Stimulated activated CD8-positive, alpha-beta memory T cell treated with anti-CD3 and anti-CD28 coated beads, Interleukin-12 subunit alpha, Interleukin-12 subunit beta, amount 100 ng/mL, for 24 hours (primary cell): ENCODE data around the gene RSPH1.

Source experiments
- DNase-seq: peaks from one replicate; pipeline ENCODE4 v3.0.0-alpha.2; 2020; ENCODE audit errors: extremely low read depth

RSPH1 gene

GRCh38 chr21:42448686-42449085 lies 47.3 kb downstream of the RSPH1 start:
- no peak for DNase-seq

GRCh38 chr21:42447732-42448131 lies 48.3 kb downstream of the RSPH1 start:
- no peak for DNase-seq

- DNase-seq: no peak
Observed at GRCh38 chr21:42447182-42447581, 48.8 kb downstream of the RSPH1 start.

DNA sequence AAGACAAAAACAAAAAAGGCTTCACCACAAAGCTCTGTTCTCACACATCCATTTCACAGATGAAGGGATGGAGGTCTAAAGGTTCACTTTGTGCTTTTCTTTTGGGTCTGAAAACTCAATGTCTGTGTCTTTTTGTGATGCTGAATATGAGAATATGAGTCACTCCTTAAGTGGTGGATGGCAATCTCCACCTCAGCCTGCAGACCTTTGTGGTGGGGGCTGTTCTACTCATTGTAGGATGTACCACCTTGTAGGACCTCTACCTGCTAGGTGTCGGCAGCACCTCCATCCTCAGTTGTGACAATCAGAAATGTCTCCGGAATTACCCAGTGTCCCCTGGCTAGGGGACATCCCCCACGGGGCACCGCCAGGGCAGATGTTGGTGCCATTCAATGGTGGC lies 49.5 kb downstream of the RSPH1 start:
- no peak for DNase-seq

DNA sequence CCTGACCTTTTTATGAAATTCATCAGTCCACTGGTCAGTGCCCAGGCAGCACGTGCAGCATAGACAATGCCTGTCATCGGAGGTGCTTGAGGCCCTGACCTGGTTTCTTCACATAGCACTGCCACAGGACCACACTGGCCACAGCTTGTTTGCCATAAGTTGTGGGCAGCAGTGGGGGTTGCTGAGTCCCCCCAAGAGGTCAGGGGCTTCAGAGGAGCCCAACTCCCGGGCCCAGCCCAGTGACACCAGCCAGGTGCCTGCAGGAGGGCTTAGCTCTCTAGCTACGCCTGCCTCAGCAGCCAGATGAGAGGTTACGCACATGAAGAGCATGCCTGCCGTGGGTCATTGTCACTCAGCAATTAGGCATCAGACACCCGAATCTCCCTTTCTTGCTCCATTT lies 50.7 kb downstream of the RSPH1 start:
- no peak for DNase-seq

DNA sequence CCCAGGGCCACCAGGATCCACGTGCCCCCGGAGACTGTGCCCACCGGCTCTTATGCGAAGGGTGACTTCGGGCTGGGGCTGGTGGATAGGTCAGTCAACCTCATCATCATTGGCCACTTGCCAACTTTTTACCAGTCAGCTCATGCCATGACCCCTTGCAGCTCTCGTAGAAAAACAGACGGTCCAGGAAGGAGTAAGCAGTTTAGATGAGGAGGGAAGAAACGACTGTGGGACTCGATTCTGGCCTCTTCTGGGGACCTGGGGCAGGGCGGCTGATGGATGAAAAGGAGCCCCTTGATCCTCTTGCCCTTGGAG lies 51.3 kb downstream of the RSPH1 start:
- no peak for DNase-seq

- no peak for DNase-seq
Observed at GRCh38 chr21:42443876-42444744, 51.9 kb downstream of the RSPH1 start.

DNA sequence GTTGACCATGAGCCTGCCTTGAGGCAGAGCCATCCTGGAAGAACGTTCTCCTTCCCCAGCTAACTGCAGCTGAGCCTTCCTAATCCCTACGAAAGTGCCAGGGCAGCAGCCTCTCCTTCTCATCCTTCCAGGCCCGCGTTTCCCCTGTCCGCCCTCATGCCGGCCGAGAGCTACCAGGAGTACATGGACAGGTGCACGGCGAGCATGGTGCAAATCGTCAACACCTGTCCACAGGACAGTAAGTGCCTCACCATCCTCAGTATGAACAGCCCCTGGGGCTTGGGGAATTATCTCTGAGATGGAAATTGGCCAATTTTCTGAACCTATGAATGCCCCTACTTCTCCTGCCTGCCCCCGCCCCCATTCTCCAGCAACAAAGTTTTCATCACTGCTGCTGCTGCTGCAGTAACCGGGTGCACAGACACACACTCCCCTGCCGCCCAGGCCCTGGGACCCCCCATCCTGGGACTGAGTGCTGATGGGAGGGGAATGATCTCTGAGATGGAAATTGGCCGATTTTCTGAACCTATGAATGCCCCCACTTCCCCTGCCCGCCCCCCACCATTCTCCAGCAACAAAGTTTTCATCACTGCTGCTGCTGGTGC lies 52.7 kb downstream of the RSPH1 start:
- DNase-seq: no peak

DNA sequence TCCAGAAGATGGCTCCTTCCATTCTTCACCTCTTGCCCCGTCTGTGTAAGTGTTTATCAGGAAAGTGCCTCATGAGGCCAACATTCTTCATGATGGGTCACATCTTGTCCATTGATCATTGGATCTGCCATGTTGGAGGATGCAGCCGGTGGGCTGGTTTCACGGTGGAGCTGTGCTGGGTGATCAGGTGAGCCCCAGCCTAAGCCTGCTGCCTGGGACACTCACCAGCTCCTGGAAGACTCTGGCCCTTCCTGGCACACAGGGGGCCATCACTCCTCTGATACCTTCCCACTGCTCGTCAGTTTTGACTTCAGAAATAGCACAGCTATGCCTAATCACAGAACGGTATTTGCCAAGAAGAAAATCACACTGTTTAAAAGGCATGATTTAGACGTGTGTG lies 54.1 kb downstream of the RSPH1 start:
- no peak for DNase-seq

- DNase-seq: no peak
Observed at GRCh38 chr21:42440187-42440792, 55.7 kb downstream of the RSPH1 start.

GRCh38 chr21:42439284-42440186 lies 56.5 kb downstream of the RSPH1 start:
- DNase-seq: no peak

DNA sequence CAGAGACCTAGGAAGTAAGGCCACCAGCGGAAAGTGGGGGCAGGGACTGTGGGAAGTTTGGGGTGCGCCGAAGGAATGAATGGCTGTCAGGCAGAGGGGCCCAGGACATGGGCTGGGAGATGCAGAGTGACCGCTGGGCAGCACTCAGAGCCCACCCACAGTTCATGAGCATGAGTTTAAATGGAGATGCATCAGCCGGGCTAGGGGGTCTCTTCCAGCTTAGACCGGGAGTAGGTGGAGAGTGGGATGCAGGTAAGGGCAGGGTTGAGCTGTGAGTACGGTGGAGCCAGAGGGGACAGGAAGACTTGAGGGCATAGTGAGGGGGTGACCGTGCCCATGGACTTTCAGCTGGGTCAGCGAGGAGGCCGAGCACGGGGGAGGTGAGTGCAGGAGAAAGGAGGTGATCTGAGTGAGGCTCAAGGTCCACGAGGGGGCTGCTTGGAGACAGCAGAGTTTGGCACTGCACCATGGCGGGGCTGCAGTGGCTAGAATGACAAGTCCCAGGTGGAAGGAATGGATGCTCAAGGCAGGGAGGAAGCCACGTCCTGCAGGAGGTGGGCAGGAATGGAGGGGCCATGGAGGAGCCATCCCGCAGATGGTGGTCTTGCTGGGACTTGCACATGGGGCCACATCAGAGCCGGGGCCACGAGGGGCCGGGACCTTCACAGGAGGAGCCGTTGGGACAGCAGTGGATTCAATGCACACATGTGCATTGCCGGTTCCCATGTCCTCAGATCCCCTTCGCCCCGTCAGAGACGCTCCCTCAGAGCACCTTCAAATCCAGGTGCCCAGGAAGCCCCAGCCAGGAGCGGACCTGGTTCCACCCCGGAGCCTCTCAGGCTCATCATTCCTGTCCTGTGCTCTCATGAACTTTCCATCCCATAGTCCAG lies 57.5 kb downstream of the RSPH1 start:
- DNase-seq: no peak

- DNase-seq: no peak
Observed at GRCh38 chr21:42437786-42438185, 58.2 kb downstream of the RSPH1 start.

DNA sequence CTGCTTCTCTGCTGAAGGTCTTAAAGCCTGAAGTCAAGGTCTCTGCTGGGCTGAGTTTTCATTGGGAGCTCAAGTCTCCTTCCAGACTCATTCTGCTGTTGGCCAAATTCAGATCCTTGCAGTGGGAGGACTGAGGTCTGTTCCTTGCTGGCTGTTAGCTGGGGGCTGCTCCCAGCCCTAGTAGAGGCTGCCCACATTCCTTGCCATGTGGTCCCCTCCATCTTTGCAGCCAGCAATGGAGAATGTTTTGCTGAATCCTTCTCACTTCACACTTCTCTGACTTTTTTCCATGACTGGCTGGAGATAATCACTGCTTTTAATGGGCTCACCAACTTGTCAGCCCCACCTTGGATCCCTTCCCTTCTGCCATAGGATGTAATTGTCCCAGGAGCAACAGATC lies 59.1 kb downstream of the RSPH1 start:
- no peak for DNase-seq

DNA sequence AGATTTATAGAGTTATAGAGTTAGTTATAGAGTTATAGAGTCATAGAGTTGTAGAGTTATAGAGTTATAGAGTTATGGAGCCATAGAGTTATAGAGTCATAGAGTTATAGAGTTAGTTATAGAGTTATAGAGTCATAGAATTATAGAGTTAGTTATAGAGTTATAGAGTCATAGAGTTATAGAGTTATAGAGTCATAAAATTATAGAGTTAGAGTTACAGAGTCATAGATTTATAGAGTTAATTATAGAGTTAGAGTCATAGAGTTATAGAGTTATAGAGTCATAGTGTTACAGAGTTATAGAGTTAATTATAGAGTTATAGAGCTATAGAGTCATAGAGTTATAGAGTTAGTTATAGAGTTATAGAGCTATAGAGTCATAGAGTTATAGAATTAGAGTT lies 60.2 kb downstream of the RSPH1 start:
- no peak for DNase-seq

- DNase-seq: no peak
Observed at GRCh38 chr21:42435401-42435800, 60.6 kb downstream of the RSPH1 start.

DNA sequence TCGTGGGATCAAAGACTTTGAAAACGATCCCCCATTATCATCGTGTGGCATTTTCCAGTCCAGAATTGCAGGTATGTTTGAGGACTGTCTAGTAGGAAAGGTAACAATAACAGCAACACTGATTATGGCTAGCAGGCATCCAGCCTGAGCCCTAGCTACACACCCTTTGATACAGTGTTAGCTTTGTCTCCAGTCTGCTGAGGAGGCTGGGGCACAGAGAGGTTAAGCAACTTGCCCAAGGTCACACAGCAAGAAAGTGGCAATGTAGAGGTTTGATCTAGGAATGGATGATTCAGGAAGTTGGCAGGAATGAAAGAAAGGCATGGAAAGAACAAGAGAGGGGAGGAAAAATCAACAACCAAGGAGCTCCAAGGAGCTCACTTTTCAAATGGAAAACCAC lies 61.1 kb downstream of the RSPH1 start:
- no peak for DNase-seq

DNA sequence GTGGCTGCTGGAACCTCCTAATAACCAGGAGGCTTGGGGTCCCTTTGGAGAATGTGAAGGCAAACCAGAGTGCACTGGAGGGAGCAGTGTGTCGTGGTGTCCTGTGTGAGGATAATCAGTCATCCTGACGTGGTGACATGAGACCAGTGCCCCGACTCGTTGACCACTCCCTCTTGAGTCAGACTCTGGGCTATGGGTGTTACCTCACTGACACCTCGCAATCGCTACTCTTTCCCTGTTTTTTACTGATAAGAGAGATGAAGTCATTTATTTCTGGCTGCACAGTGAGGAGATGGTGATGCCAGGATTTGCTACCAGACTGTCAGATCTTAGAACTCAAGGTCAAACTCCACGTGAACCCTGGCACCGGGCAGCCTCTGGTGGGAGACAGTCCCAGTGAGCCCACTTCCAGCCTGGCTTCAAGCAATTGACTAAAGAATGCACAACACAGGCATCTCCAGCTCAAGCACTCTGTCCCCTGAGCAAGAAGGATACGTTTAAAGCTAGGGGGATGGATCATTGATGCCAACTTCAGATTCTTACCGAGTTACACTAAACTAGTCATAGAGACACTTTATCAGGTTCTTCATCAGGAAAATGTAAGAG lies 62.0 kb downstream of the RSPH1 start:
- no peak for DNase-seq

GRCh38 chr21:42432695-42433094 lies 63.3 kb downstream of the RSPH1 start:
- DNase-seq: no peak

GRCh38 chr21:42431196-42431595 lies 64.8 kb downstream of the RSPH1 start:
- DNase-seq: no peak

- DNase-seq: no peak
Observed at GRCh38 chr21:42430521-42430920, 65.5 kb downstream of the RSPH1 start.
